Aorta (tissue), 5 donors: ENCODE measurements around the gene ZNF716. TPM values are rescaled to one million over a fixed set of nuclear protein-coding genes. Genes with fewer than 3 reads are reported as not detected.
A peak's percentile ranks its signal among the peaks of the same experiment; 100 is the strongest.
"Not testable (repeated sequence)": the region's sequence is repeated elsewhere in the genome, so short reads cannot be mapped to it uniquely, and the experiment has no call there.

ENCODE experiments used
- ATAC-seq: fragments of 200-7000 bp; cut with Tn5 transposase; one replicate; pipeline ENCODE4 v1.9.1; 2022; ENCODE audit warnings: moderate library complexity; ENCODE audit not compliant: low FRiP score
- DNase-seq, 2 donors: peaks; one replicate each; pipeline ENCODE4 v3.0.0-alpha.2; 2020
- H3K27ac ChIP-seq, 2 donors: one replicate each; pipeline ENCODE4 v1.5.1; 2013; ENCODE audit warnings: low read length in 2 of 2, mild to moderate bottlenecking in 2 of 2, moderate library complexity in 2 of 2, control low read depth in 1 of 2, inconsistent platforms in 1 of 2, low read depth in 1 of 2
- H3K27me3 ChIP-seq, 2 donors: one replicate each; pipeline ENCODE4 v1.6.1; 2013; ENCODE audit warnings: control low read depth in 1 of 2, low read length in 1 of 2, mild to moderate bottlenecking in 1 of 2, moderate library complexity in 1 of 2; ENCODE audit not compliant: insufficient read depth in 2 of 2, control insufficient read depth in 1 of 2
- H3K36me3 ChIP-seq, 2 donors: one replicate each; pipeline ENCODE4 v1.6.1; 2013; ENCODE audit warnings: control low read depth in 1 of 2, low read length in 1 of 2, mild to moderate bottlenecking in 1 of 2; ENCODE audit not compliant: insufficient read depth in 2 of 2, control insufficient read depth in 1 of 2
- H3K4me1 ChIP-seq, 2 donors: one replicate each; pipeline ENCODE4 v1.6.1; 2013; ENCODE audit warnings: low read length in 2 of 2, control low read depth in 1 of 2, mild to moderate bottlenecking in 1 of 2, moderate library complexity in 1 of 2; ENCODE audit not compliant: insufficient read depth in 2 of 2, control insufficient read depth in 1 of 2
- H3K4me3 ChIP-seq, 2 donors: one replicate each; pipeline ENCODE4 v1.5.1; 2013; ENCODE audit warnings: low read length in 2 of 2, control low read depth in 1 of 2, mild to moderate bottlenecking in 1 of 2
- H3K9me3 ChIP-seq: one replicate; pipeline ENCODE4 v1.6.1; 2013; ENCODE audit warnings: mild to moderate bottlenecking, low read length; ENCODE audit not compliant: control insufficient read depth
- WGBS, 2 donors: extraction: QIAGEN DNeasy Blood & Tissue Kit; methylation state at CpG; one replicate each; pipeline ENCODE4 v1.1.7; 2013; 5-methylcytosine and 5-hydroxymethylcytosine counted together
- intact Hi-C, 2 donors: fragments of 100-400 bp; cut with DNase I; formaldehyde crosslinking; loops; one replicate each; pipeline versions ENCODE4 v1.14.2 to v1.15.0; 2022
- polyA plus RNA-seq, 2 donors: library from polyadenylated mRNA; stranded (reverse); fragments of 200-250 nt; gene quantifications; one replicate each; pipeline ENCODE4 v1.2.3, GENCODE V29; 2013
- total RNA-seq, 2 donors: library from RNA; stranded (reverse); fragmentation: NEBNext Ultra II Directional; extraction: Animal tissue kit (Norgen Biotek cat#: 25700); gene quantifications; one replicate each; pipeline ENCODE4 v1.2.1, GENCODE V29; 2021
- donor health status: healthy with polysubstance abuse.
- donor health status: Bipolar disorder and iron deficiency.
- donor health status: DM: no; HTN: no; CAD: no.
- donor health status: DM: no; HTN: no; CAD: no.
- donor health status: DM: yes; HTN: yes; CAD: no.

Gene ZNF716
- total and polyA plus RNA-seq, 4 donors: not detected

- intact Hi-C loops: no loop called here
- Histone ChIP-seq H3K27ac (no peak overlapping the region), H3K27me3 (no peaks in the 10 kb centered on the region), H3K36me3 (no peaks in the 10 kb centered on the region), H3K4me1 (no peaks in the 10 kb centered on the region), H3K9me3 (no peaks in the 10 kb centered on the region), H3K4me3 (no peak overlapping the region)
- DNase-seq: no peak
- WGBS, 2 donors: 89 to 91% methylated on average over 19 of the region's 19 CpGs
- ATAC-seq: no peak
Measured at GRCh38 chr7:57437581-57437980, 12.4 kb upstream of the ZNF716 start.

GRCh38 chr7:57438244-57438643 lies 11.7 kb upstream of the ZNF716 start:
- intact Hi-C loops: no loop called here
- no peak for ATAC-seq
- no peak overlapping the region for H3K27ac ChIP-seq
- H3K4me1 ChIP-seq: no peaks in the 10 kb centered on the region
- no peaks in the 10 kb centered on the region for H3K36me3 ChIP-seq
- WGBS, 2 donors: 73 to 81% methylated on average over 7 of the region's 7 CpGs
- H3K9me3 ChIP-seq: no peaks in the 10 kb centered on the region
- H3K27me3 ChIP-seq: no peaks in the 10 kb centered on the region
- no peak overlapping the region for H3K4me3 ChIP-seq
- no peak for DNase-seq

GRCh38 chr7:57443567-57443966 lies 6.4 kb upstream of the ZNF716 start:
- H3K9me3 ChIP-seq: no peaks in the 10 kb centered on the region
- no peak overlapping the region for H3K4me3 ChIP-seq
- no peak overlapping the region for H3K27ac ChIP-seq
- no peaks in the 10 kb centered on the region for H3K36me3 ChIP-seq
- no peak for DNase-seq
- ATAC-seq: no peak
- intact Hi-C loops: no loop called here
- no peaks in the 10 kb centered on the region for H3K27me3 ChIP-seq
- H3K4me1 ChIP-seq: no peaks in the 10 kb centered on the region

- H3K36me3 ChIP-seq, H3K27me3 ChIP-seq, H3K4me1 ChIP-seq, H3K27ac ChIP-seq, H3K9me3 ChIP-seq, ATAC-seq, H3K4me3 ChIP-seq, DNase-seq, intact Hi-C loops: not testable (repeated sequence)
- WGBS, 2 donors: 70 to 76% methylated on average over 3 of the region's 3 CpGs
Measured at GRCh38 chr7:57469186-57469828, 19.3 kb downstream of the ZNF716 start.

- H3K36me3 ChIP-seq, H3K27me3 ChIP-seq, H3K27ac ChIP-seq, DNase-seq, H3K4me1 ChIP-seq, H3K4me3 ChIP-seq, intact Hi-C loops, H3K9me3 ChIP-seq, ATAC-seq: not testable (repeated sequence)
Measured at GRCh38 chr7:57480304-57480703, 30.3 kb downstream of the ZNF716 start.

- H3K9me3 ChIP-seq: peaks cover 18% of the 10 kb centered on the region
- H3K27ac ChIP-seq, H3K4me1 ChIP-seq, H3K27me3 ChIP-seq, H3K4me3 ChIP-seq, H3K36me3 ChIP-seq, ATAC-seq, intact Hi-C loops: not testable (repeated sequence)
- peak in 1 of 2 donors; percentile 43 for DNase-seq
- 83 to 89% methylated on average over 19 to 21 of the region's 21 CpGs for WGBS, 2 donors
Measured at GRCh38 chr7:57485022-57485421, 35.0 kb downstream of the ZNF716 start.

- no peaks in the 10 kb centered on the region for H3K36me3 ChIP-seq
- H3K9me3 ChIP-seq: peaks cover 27% of the 10 kb centered on the region
- ATAC-seq: peak; percentile 57
- DNase-seq: no peak
- 80 to 81% methylated on average over 13 of the region's 13 CpGs for WGBS, 2 donors
- intact Hi-C loops: no loop called here
- H3K27me3 ChIP-seq: no peaks in the 10 kb centered on the region
- H3K4me1 ChIP-seq: no peaks in the 10 kb centered on the region
- no peak overlapping the region for H3K27ac ChIP-seq
- H3K4me3 ChIP-seq: no peak overlapping the region
Measured at GRCh38 chr7:57487957-57488356, 38.0 kb downstream of the ZNF716 start.

GRCh38 chr7:57495111-57495510 lies 45.1 kb downstream of the ZNF716 start:
- H3K4me3 ChIP-seq, H3K4me1 ChIP-seq, H3K27ac ChIP-seq, H3K27me3 ChIP-seq, DNase-seq, intact Hi-C loops, H3K36me3 ChIP-seq: not testable (repeated sequence)
- ATAC-seq: peak; percentile 68
- H3K9me3 ChIP-seq: peaks cover 19% of the 10 kb centered on the region
- WGBS, 2 donors: 76 to 79% methylated on average over 8 of the region's 8 CpGs

GRCh38 chr7:57496395-57496794 lies 46.4 kb downstream of the ZNF716 start:
- Histone ChIP-seq H3K4me1 (no peaks in the 10 kb centered on the region), H3K27ac (no peak overlapping the region), H3K4me3 (no peak overlapping the region), H3K27me3 (no peaks in the 10 kb centered on the region), H3K9me3 (peaks cover 18% of the 10 kb centered on the region), H3K36me3 (no peaks in the 10 kb centered on the region)
- ATAC-seq (no peak), DNase-seq (no peak)
- intact Hi-C loops: no loop called here
- 55 to 65% methylated on average over 6 of the region's 6 CpGs for WGBS, 2 donors
